ENCODE results near the gene SLC25A12. TPM values are rescaled to one million over a fixed set of nuclear protein-coding genes. Genes with fewer than 3 reads are reported as not detected.

SLC25A12 gene
- total RNA-seq, 5 donors from 2014 or later (not counting 1 experiment from before 2014, with no cell fraction given), result 11.7 to 19.0 (median 13.3) TPM

- Histone ChIP-seq H3K27ac (ENCODE audit: low read length) (no peak overlapping the region), H3K4me1 (ENCODE audit: control insufficient read depth in 1 of 2, extremely low read depth in 1 of 2, insufficient read depth in 2 of 2, low read length in 2 of 2) (no peaks in the 10 kb centered on the region), H3K27me3 (replicated peaks in 1 of 2; ENCODE audit: control insufficient read depth in 2 of 2, extremely low read depth in 1 of 2, insufficient read depth in 2 of 2, low read length in 1 of 2) (no peaks in the 10 kb centered on the region), H3K9me3 (no peaks in the 10 kb centered on the region), H3K36me3 (ENCODE audit: control insufficient read depth in 2 of 2, extremely low read depth in 1 of 2, insufficient read depth in 1 of 2, low read length in 1 of 2) (no peaks in the 10 kb centered on the region), H3K4me3 (ENCODE audit: control insufficient read depth in 1 of 2, extremely low read depth in 1 of 2, low read length in 1 of 2) (no peak overlapping the region)
- CTCF ChIA-PET, result interaction anchor here in 1 of 2 donors (0.6 to 0.8 kb wide), 2 partner anchors 20 to 68 kb away, joined by 3 to 5 read pairs; no protein-coding TSS in a partner anchor
- Mint-ChIP-seq H3K4me3 (no peak overlapping the region), H3K4me1 (peaks cover 29 to 46% (median 40%) of the 10 kb centered on the region in 3 donors), H3K27me3 (no peaks in the 10 kb centered on the region), H3K36me3 (peaks cover 9% of the 10 kb centered on the region), H3K9me3 (no peaks in the 10 kb centered on the region), H3K27ac (no peak overlapping the region)
- POLR2A ChIA-PET, result no interaction called here
- no peak for DNase-seq
- no CpG with 5 or more reads among the region's 3 CpGs for WGBS (ENCODE audit: insufficient coverage)
- ATAC-seq (replicated peaks in 1 of 4), result no peak
Observed at GRCh38 chr2:171880774-171881173, 13.3 kb downstream of the SLC25A12 start.

- ATAC-seq (replicated peaks in 1 of 4) (no peak), DNase-seq (no peak)
- Mint-ChIP-seq H3K4me1 (peaks cover 33 to 49% (median 40%) of the 10 kb centered on the region in 3 donors), H3K4me3 (no peak overlapping the region), H3K36me3 (peaks cover 13% of the 10 kb centered on the region), H3K27ac (no peak overlapping the region), H3K27me3 (no peaks in the 10 kb centered on the region), H3K9me3 (peaks cover 0 to 4% (median 3%) of the 10 kb centered on the region in 3 donors)
- no peaks in the 10 kb centered on the region for H3K4me1 ChIP-seq (ENCODE audit: control insufficient read depth in 1 of 2, extremely low read depth in 1 of 2, insufficient read depth in 2 of 2, low read length in 2 of 2)
- no peak overlapping the region for H3K27ac ChIP-seq (ENCODE audit: low read length)
- no CpG with 5 or more reads among the region's 1 CpG for WGBS (ENCODE audit: insufficient coverage)
- ChIA-PET POLR2A (interaction anchor here in 1 of 2 donors (0.6 kb wide), 1 partner anchor 20 kb away, joined by 3 read pairs; no protein-coding TSS in a partner anchor), CTCF (no interaction called here)
- H3K36me3 ChIP-seq (ENCODE audit: control insufficient read depth in 2 of 2, extremely low read depth in 1 of 2, insufficient read depth in 1 of 2, low read length in 1 of 2), result no peaks in the 10 kb centered on the region
- no peaks in the 10 kb centered on the region for H3K27me3 ChIP-seq (replicated peaks in 1 of 2; ENCODE audit: control insufficient read depth in 2 of 2, extremely low read depth in 1 of 2, insufficient read depth in 2 of 2, low read length in 1 of 2)
- no peaks in the 10 kb centered on the region for H3K9me3 ChIP-seq
- H3K4me3 ChIP-seq (ENCODE audit: control insufficient read depth in 1 of 2, extremely low read depth in 1 of 2, low read length in 1 of 2), result no peak overlapping the region
Observed at GRCh38 chr2:171879865-171880264, 14.2 kb downstream of the SLC25A12 start.

- peaks cover 33 to 47% (median 38%) of the 10 kb centered on the region in 3 donors for H3K4me1 Mint-ChIP-seq
- H3K27me3 ChIP-seq (replicated peaks in 1 of 2; ENCODE audit: control insufficient read depth in 2 of 2, extremely low read depth in 1 of 2, insufficient read depth in 2 of 2, low read length in 1 of 2), result no peaks in the 10 kb centered on the region
Observed at GRCh38 chr2:171878481-171878993, 15.5 kb downstream of the SLC25A12 start.

GRCh38 chr2:171874963-171875362 is 19.1 kb downstream of the SLC25A12 start:
- peaks cover 25 to 34% (median 29%) of the 10 kb centered on the region in 3 donors for H3K4me1 Mint-ChIP-seq
- Histone ChIP-seq H3K4me3 (ENCODE audit: control insufficient read depth in 1 of 2, extremely low read depth in 1 of 2, low read length in 1 of 2) (no peak overlapping the region), H3K27me3 (replicated peaks in 1 of 2; ENCODE audit: control insufficient read depth in 2 of 2, extremely low read depth in 1 of 2, insufficient read depth in 2 of 2, low read length in 1 of 2) (no peaks in the 10 kb centered on the region), H3K9me3 (no peaks in the 10 kb centered on the region), H3K4me1 (ENCODE audit: control insufficient read depth in 1 of 2, extremely low read depth in 1 of 2, insufficient read depth in 2 of 2, low read length in 2 of 2) (no peaks in the 10 kb centered on the region), H3K27ac (ENCODE audit: low read length) (no peak overlapping the region), H3K36me3 (ENCODE audit: control insufficient read depth in 2 of 2, extremely low read depth in 1 of 2, insufficient read depth in 1 of 2, low read length in 1 of 2) (peaks cover 0 to 5% of the 10 kb centered on the region in 2 donors)
- 93% methylated on average over 11 of the region's 12 CpGs for WGBS (ENCODE audit: insufficient coverage)
- H3K4me3 Mint-ChIP-seq, result no peak overlapping the region
- ATAC-seq (replicated peaks in 1 of 4) (no peak), DNase-seq (no peak)
- ChIA-PET CTCF (no interaction called here), POLR2A (no interaction called here)
- H3K27me3 Mint-ChIP-seq, result no peaks in the 10 kb centered on the region
- no peak overlapping the region for H3K27ac Mint-ChIP-seq
- H3K9me3 Mint-ChIP-seq, result peaks cover 0 to 8% (median 3%) of the 10 kb centered on the region in 3 donors
- H3K36me3 Mint-ChIP-seq, result peaks cover 33% of the 10 kb centered on the region

More at GRCh38 chr2:171878481-171878993, 15.5 kb downstream of the SLC25A12 start:
- no peak overlapping the region for H3K4me3 ChIP-seq (ENCODE audit: control insufficient read depth in 1 of 2, extremely low read depth in 1 of 2, low read length in 1 of 2)
- H3K27ac ChIP-seq (ENCODE audit: low read length), result no peak overlapping the region
- Mint-ChIP-seq H3K27ac (peak overlapping the region in 1 of 2 donors; percentile 1), H3K4me3 (no peak overlapping the region), H3K27me3 (no peaks in the 10 kb centered on the region), H3K9me3 (peaks cover 0 to 8% (median 3%) of the 10 kb centered on the region in 3 donors), H3K36me3 (peaks cover 20% of the 10 kb centered on the region)
- ATAC-seq (replicated peaks in 1 of 4) (no peak), DNase-seq (no peak)
- ChIA-PET POLR2A (no interaction called here), CTCF (no interaction called here)
- WGBS (ENCODE audit: insufficient coverage), result no CpG with 5 or more reads among the region's 2 CpGs
- no peaks in the 10 kb centered on the region for H3K4me1 ChIP-seq (ENCODE audit: control insufficient read depth in 1 of 2, extremely low read depth in 1 of 2, insufficient read depth in 2 of 2, low read length in 2 of 2)
- H3K36me3 ChIP-seq (ENCODE audit: control insufficient read depth in 2 of 2, extremely low read depth in 1 of 2, insufficient read depth in 1 of 2, low read length in 1 of 2), result no peaks in the 10 kb centered on the region
- no peaks in the 10 kb centered on the region for H3K9me3 ChIP-seq

GRCh38 chr2:171874517-171874916 is 19.5 kb downstream of the SLC25A12 start:
- H3K9me3 Mint-ChIP-seq, result peaks cover 0 to 8% (median 3%) of the 10 kb centered on the region in 3 donors
- no peaks in the 10 kb centered on the region for H3K4me1 ChIP-seq (ENCODE audit: control insufficient read depth in 1 of 2, extremely low read depth in 1 of 2, insufficient read depth in 2 of 2, low read length in 2 of 2)
- no peak overlapping the region for H3K27ac ChIP-seq (ENCODE audit: low read length)
- no peak overlapping the region for H3K4me3 ChIP-seq (ENCODE audit: control insufficient read depth in 1 of 2, extremely low read depth in 1 of 2, low read length in 1 of 2)
- H3K27me3 ChIP-seq (replicated peaks in 1 of 2; ENCODE audit: control insufficient read depth in 2 of 2, extremely low read depth in 1 of 2, insufficient read depth in 2 of 2, low read length in 1 of 2), result no peaks in the 10 kb centered on the region
- ATAC-seq (replicated peaks in 1 of 4) (no peak), DNase-seq (no peak)
- peaks cover 33% of the 10 kb centered on the region for H3K36me3 Mint-ChIP-seq
- no peak overlapping the region for H3K4me3 Mint-ChIP-seq
- POLR2A ChIA-PET, result no interaction called here
- H3K4me1 Mint-ChIP-seq, result peaks cover 20 to 30% (median 26%) of the 10 kb centered on the region in 3 donors
- CTCF ChIA-PET, result no interaction called here
- no peaks in the 10 kb centered on the region for H3K9me3 ChIP-seq
- no peaks in the 10 kb centered on the region for H3K27me3 Mint-ChIP-seq
- H3K27ac Mint-ChIP-seq, result no peak overlapping the region
- 100% methylated on average over 1 of the region's 1 CpG for WGBS (ENCODE audit: insufficient coverage)
- peaks cover 0 to 5% of the 10 kb centered on the region in 2 donors for H3K36me3 ChIP-seq (ENCODE audit: control insufficient read depth in 2 of 2, extremely low read depth in 1 of 2, insufficient read depth in 1 of 2, low read length in 1 of 2)

GRCh38 chr2:171864357-171864985 is 29.6 kb downstream of the SLC25A12 start:
- ChIA-PET POLR2A (no interaction called here), CTCF (no interaction called here)
- Histone ChIP-seq H3K27ac (ENCODE audit: low read length) (no peak overlapping the region), H3K4me1 (ENCODE audit: control insufficient read depth in 1 of 2, extremely low read depth in 1 of 2, insufficient read depth in 2 of 2, low read length in 2 of 2) (peaks cover 0 to 3% of the 10 kb centered on the region in 2 experiments), H3K27me3 (replicated peaks in 1 of 2; ENCODE audit: control insufficient read depth in 2 of 2, extremely low read depth in 1 of 2, insufficient read depth in 2 of 2, low read length in 1 of 2) (no peaks in the 10 kb centered on the region), H3K4me3 (ENCODE audit: control insufficient read depth in 1 of 2, extremely low read depth in 1 of 2, low read length in 1 of 2) (no peak overlapping the region), H3K9me3 (no peaks in the 10 kb centered on the region), H3K36me3 (ENCODE audit: control insufficient read depth in 2 of 2, extremely low read depth in 1 of 2, insufficient read depth in 1 of 2, low read length in 1 of 2) (peaks cover 0 to 3% of the 10 kb centered on the region in 2 donors)
- WGBS (ENCODE audit: insufficient coverage), result 74% methylated on average over 5 of the region's 5 CpGs
- H3K4me1 Mint-ChIP-seq, result peaks cover 9 to 14% (median 11%) of the 10 kb centered on the region in 3 donors
- ATAC-seq (replicated peaks in 1 of 4), result peak in 1 of 4 experiments; percentile 42
- no peak overlapping the region for H3K27ac Mint-ChIP-seq
- no peaks in the 10 kb centered on the region for H3K27me3 Mint-ChIP-seq
- no peaks in the 10 kb centered on the region for H3K9me3 Mint-ChIP-seq
- no peak overlapping the region for H3K4me3 Mint-ChIP-seq
- peak in 4 of 35 experiments; percentile 1 to 12 (median 8) for DNase-seq
- peaks cover 19% of the 10 kb centered on the region for H3K36me3 Mint-ChIP-seq

All from T-cell (primary cell).